ENCODE measurements around the gene ERC2.
A peak's percentile ranks its signal among the peaks of the same experiment; 100 is the strongest.

The ERC2 gene

DNA sequence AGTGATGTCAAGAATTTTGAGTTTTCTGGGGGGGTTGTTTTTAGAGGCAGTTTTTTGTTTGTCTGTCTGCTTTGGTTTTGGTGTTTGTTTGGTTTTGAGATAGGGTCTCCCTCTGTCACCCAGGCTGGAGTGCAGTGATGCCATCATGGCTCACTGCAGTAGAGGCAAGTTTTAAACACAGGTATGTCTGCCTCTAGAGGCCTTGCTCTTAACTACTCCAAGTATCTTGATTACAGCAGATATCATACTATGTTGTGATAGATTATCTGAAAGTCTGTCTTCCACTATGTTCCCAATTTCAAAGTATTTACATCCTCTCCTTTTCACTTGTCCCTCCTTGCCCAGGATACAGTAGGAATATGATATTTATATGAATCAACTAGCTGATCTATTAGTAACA, 57.7 kb downstream of the ERC2 start:
- DNase-seq: no peak
- Mint-ChIP-seq H3K27ac (no peak overlapping the region), H3K9me3 (no peaks in the 10 kb centered on the region), H3K27me3 (peaks cover 19% of the 10 kb centered on the region), H3K36me3 (ENCODE audit: low read depth) (no peaks in the 10 kb centered on the region), H3K4me1 (ENCODE audit: low read depth) (no peaks in the 10 kb centered on the region), H3K4me3 (no peak overlapping the region)

DNA sequence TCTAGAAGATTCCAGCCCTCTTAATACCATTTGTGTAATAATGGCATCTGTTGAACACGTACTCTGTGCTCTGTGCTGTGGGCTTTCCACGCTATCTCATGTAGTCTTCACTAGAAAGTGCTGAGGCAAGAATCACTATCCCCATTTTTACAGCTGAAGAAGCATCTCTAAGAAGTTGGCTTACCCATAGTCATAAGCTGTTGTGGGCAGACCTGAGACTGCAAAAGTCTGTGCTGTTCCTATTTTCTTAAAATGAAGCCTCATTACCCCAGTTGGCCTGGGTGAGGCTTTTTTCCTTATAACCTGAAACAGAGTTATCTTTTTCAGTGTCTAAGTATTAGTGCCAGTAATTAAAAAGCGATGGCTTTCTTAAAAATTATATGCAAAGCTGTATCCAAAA, 58.5 kb downstream of the ERC2 start:
- H3K4me1 Mint-ChIP-seq (ENCODE audit: low read depth): no peaks in the 10 kb centered on the region
- no peak overlapping the region for H3K4me3 Mint-ChIP-seq
- H3K9me3 Mint-ChIP-seq: no peaks in the 10 kb centered on the region
- DNase-seq: no peak
- H3K36me3 Mint-ChIP-seq (ENCODE audit: low read depth): no peaks in the 10 kb centered on the region
- H3K27me3 Mint-ChIP-seq: peaks cover 20% of the 10 kb centered on the region
- no peak overlapping the region for H3K27ac Mint-ChIP-seq

DNA sequence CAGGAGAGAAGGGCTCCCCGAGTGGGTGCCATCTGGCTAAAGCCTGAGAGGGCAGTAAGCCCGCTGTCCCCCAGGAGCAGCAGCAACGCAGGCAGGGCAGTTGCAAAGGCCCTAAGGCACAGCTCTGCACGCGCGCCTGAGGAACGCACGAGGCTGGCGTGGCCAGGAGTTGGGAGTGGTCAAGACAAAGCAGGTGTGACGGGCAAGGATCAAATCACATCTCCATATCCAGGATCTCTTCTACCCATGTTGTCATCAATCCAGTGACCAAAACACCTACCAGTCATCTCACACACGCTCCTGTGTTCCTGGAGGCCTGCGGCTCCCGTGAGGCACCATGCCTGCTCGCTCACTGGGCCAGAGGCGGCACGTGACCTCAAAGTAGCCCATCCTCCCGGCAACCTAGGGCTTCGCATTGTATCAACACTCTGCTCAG, 59.5 kb downstream of the ERC2 start:
- no peak overlapping the region for H3K4me3 Mint-ChIP-seq
- no peaks in the 10 kb centered on the region for H3K36me3 Mint-ChIP-seq (ENCODE audit: low read depth)
- no peaks in the 10 kb centered on the region for H3K4me1 Mint-ChIP-seq (ENCODE audit: low read depth)
- DNase-seq: no peak
- H3K27ac Mint-ChIP-seq: no peak overlapping the region
- H3K9me3 Mint-ChIP-seq: no peaks in the 10 kb centered on the region
- peaks cover 19% of the 10 kb centered on the region for H3K27me3 Mint-ChIP-seq

DNA sequence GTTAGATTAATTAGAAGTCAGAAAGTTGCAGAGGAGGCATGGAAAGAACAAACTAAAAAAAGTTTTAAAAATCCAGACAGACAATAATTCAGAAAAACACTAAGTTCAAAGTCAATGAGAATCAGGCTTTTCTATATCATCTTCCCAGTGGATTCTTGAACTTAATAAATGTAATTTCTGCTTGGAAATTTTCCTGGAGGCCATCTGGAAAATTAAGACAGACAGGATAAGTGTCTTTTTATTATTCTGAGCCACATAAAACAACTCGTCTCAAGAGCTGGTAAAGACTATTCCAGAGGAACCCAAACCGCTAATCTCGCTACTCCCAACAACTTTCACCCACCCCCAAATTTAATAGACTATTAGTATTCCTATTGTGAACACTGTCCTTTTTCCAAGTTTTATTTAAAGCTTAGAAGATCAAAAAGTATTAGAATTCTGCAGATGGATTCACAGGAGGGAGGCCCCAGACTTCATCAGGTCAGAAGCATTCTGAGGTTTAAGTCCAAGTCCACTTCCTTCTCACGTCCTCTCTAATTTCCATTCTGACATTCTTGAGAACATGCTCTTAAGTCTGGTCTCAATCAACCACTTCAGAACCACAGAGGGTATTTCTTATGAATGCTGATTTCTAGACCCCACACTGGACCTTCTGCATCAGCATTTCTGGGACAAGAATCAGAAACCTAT, 61.3 kb downstream of the ERC2 start:
- Mint-ChIP-seq H3K27me3 (peaks cover 19% of the 10 kb centered on the region), H3K9me3 (no peaks in the 10 kb centered on the region), H3K36me3 (ENCODE audit: low read depth) (no peaks in the 10 kb centered on the region), H3K27ac (no peak overlapping the region), H3K4me3 (no peak overlapping the region), H3K4me1 (ENCODE audit: low read depth) (no peaks in the 10 kb centered on the region)
- DNase-seq: no peak

DNA sequence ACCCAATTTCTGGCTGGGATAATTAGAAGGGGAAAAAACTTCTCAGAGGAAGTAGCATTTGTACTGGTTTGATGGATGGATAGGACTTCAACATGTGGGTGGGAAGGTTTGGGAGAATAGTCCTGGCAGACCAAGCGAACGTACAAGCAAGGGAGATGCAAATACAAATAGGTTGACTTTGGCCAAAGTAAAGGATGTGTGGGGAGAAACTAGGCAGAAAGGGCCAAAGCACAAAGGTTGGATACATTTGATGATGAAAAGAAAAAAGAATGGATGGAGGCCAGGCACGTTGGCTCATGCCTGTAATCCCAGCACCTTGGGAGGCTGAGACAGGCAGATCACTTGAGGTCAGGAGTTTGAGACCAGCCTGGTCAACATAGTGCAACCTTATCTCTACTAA, 63.4 kb downstream of the ERC2 start:
- DNase-seq: no peak
- Mint-ChIP-seq H3K4me3 (no peak overlapping the region), H3K27me3 (peaks cover 23% of the 10 kb centered on the region)

DNA sequence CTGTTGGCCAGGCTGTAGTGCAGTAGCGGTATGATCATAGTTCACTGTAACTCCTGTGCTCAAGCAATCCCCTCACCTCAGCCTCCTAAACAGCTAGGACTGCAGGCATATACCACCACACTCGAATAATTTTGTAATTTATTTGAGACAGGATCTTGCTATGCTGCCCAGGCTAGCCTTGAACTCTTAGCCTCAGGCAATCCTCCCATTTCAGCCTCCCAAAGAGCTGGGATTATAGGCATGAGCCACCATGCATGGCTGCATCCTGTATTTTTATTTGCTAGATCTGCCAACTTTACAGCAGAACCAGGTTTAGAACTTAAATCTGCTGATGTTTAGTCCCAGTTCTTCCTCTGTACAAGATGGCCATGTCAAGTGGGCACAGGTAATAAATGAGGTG, 69.6 kb downstream of the ERC2 start:
- Mint-ChIP-seq H3K27me3 (peaks cover 33% of the 10 kb centered on the region), H3K9me3 (peaks cover 2% of the 10 kb centered on the region), H3K4me3 (no peak overlapping the region), H3K4me1 (ENCODE audit: low read depth) (no peaks in the 10 kb centered on the region), H3K27ac (no peak overlapping the region), H3K36me3 (ENCODE audit: low read depth) (no peaks in the 10 kb centered on the region)
- DNase-seq: no peak

More for the DNA sequence above, 63.4 kb downstream of the ERC2 start:
- Mint-ChIP-seq H3K36me3 (ENCODE audit: low read depth) (no peaks in the 10 kb centered on the region), H3K4me1 (ENCODE audit: low read depth) (no peaks in the 10 kb centered on the region), H3K27ac (no peak overlapping the region), H3K9me3 (no peaks in the 10 kb centered on the region)

DNA sequence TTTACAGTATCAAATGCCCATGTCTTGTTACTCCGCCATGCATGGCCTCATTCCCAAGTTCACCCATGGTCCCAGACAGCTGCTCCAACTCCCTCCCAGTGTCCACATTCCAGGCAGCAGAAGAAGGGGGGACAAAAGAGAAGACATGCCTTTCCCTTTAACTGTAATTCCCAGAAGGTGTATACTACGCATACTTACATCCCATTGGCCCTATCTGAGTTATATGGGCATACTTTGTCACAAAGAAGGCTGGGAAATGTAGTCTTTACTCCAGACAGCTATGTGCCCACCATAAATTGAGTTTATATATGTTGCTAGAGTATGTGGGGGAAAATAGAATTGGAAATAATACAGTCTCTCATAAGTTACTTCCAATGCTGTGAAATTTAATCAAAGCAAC, 70.5 kb downstream of the ERC2 start:
- no peak overlapping the region for H3K27ac Mint-ChIP-seq
- no peak for DNase-seq
- no peaks in the 10 kb centered on the region for H3K36me3 Mint-ChIP-seq (ENCODE audit: low read depth)
- no peak overlapping the region for H3K4me3 Mint-ChIP-seq
- H3K27me3 Mint-ChIP-seq: peaks cover 41% of the 10 kb centered on the region
- peaks cover 2% of the 10 kb centered on the region for H3K4me1 Mint-ChIP-seq (ENCODE audit: low read depth)
- peaks cover 2% of the 10 kb centered on the region for H3K9me3 Mint-ChIP-seq

DNA sequence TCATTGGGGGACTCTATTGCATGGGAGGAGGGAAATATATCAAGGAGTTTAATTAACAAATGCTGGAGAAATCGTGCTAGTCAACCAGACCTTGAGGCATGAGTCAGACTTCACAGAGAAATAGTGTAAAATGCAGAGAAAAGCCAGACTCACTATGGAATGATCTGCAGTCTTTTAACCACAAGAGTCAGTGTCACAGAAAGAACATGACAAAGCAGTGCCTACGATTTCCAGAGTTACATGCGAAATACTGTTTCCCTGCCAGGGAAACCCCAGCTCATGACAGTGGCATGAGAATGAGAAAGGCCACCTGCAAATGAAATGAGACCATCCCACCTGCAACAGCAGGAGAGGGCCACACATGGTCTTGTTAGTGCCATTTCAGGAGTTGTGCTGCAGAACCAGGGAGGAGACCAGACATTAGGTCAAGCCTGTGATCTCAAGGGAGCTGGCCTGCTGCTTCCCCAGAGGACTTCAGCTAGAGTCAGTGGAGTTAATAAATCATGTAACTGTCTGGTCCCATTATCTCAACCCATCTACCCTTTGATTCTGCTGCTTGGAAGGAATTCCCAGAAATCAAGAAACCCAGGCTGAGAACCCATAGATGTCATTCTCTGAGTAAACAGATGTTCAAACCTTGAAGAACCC, 79.0 kb downstream of the ERC2 start:
- Mint-ChIP-seq H3K27ac (peak overlapping the region; percentile 86), H3K27me3 (peaks cover 33% of the 10 kb centered on the region), H3K4me1 (ENCODE audit: low read depth) (peaks cover 32% of the 10 kb centered on the region), H3K36me3 (ENCODE audit: low read depth) (no peaks in the 10 kb centered on the region), H3K9me3 (no peaks in the 10 kb centered on the region), H3K4me3 (no peak overlapping the region)
- no peak for DNase-seq

DNA sequence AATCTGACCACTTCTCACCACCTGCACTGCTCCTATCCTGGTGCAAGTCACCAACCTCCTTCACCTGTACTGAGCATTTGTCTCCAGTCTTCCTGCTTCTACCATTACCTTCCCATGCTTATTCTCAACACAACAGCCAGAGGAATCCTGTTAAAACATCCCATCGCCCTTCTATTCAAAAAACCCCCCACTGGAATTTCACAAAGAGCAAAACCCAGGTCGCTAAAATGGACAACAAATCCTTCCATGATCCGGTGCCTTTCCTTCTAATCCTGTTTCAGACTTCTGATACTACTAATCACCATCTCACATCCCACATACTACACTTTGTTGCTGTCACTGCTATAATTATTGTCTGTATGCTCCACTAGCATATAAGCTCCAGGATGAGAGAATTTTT, 85.2 kb downstream of the ERC2 start:
- Mint-ChIP-seq H3K27ac (no peak overlapping the region), H3K4me3 (no peak overlapping the region), H3K4me1 (ENCODE audit: low read depth) (no peaks in the 10 kb centered on the region), H3K27me3 (peaks cover 25% of the 10 kb centered on the region), H3K36me3 (ENCODE audit: low read depth) (no peaks in the 10 kb centered on the region), H3K9me3 (no peaks in the 10 kb centered on the region)
- no peak for DNase-seq

DNA sequence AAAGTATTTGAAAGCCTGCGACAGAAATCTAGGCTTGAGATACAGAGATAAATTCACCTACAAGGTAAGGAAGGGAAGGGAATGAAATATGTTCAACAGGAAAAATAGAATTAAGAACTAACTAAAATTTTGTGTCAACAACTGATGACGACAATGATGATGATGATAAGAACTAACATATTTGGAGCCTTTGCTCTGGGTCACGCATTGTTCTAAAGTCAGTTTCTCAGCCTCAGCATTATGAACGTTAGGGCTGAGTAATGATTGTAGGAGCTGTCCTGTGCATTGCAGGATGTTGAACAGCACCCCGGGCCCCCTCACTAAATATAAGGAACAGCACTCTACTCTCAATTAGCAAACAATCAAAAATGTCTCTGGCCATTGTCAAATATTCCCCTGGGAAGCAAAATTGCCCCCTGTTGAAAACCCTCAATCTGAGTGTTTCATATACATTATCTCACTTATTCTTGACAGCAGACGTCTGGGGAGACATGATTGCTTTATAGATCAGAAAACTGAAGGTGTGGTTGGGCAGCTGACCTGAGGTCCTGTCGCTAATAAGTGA, 88.5 kb downstream of the ERC2 start:
- no peak overlapping the region for H3K4me3 Mint-ChIP-seq
- no peak for DNase-seq
- H3K9me3 Mint-ChIP-seq: peaks cover 7% of the 10 kb centered on the region
- H3K27me3 Mint-ChIP-seq: peaks cover 11% of the 10 kb centered on the region
- no peak overlapping the region for H3K27ac Mint-ChIP-seq
- H3K36me3 Mint-ChIP-seq (ENCODE audit: low read depth): no peaks in the 10 kb centered on the region
- H3K4me1 Mint-ChIP-seq (ENCODE audit: low read depth): no peaks in the 10 kb centered on the region

DNA sequence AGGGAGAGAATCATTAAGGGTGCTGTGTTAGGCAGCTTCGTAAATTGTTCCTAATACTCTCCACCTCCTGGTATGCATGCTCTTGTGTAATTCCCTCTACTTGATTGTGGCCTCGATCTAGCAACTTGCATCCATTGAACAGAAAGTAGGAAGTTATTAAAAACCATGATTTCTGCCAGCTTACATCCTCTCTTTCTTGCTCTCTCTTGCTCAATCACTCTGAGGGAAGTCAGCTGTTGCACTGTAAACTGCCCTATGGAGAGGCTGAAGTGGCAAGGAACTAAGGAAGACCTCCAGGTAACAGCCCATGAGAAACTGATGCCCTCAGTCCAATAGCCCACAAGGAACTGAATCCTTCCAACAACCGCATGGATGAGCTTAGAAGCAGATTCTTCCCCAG, 92.6 kb downstream of the ERC2 start:
- peaks cover 13% of the 10 kb centered on the region for H3K27me3 Mint-ChIP-seq
- no peak for DNase-seq
- H3K4me1 Mint-ChIP-seq (ENCODE audit: low read depth): no peaks in the 10 kb centered on the region
- H3K9me3 Mint-ChIP-seq: peaks cover 7% of the 10 kb centered on the region
- no peak overlapping the region for H3K4me3 Mint-ChIP-seq
- H3K27ac Mint-ChIP-seq: no peak overlapping the region
- H3K36me3 Mint-ChIP-seq (ENCODE audit: low read depth): no peaks in the 10 kb centered on the region

DNA sequence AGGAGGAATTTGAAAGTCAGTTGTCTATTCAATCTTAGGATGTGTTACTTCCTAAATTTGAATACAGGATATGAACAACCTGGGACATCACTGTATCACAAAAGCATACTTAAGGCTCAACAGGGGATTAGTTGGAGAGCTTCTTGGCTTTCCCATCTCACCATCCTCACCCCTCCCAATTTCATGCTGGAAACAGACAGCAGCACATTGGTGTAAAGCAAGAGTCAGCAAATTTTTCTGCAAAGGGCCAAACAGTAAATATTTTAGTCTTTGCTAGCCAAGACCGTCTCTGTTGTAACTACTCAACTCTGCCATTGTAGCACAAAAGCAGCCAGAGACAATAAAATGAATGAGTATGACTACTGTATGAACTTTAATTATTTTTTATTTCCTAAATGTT, 94.9 kb downstream of the ERC2 start:
- Mint-ChIP-seq H3K27me3 (peaks cover 8% of the 10 kb centered on the region), H3K4me1 (ENCODE audit: low read depth) (no peaks in the 10 kb centered on the region), H3K27ac (no peak overlapping the region), H3K4me3 (no peak overlapping the region), H3K9me3 (peaks cover 7% of the 10 kb centered on the region), H3K36me3 (ENCODE audit: low read depth) (no peaks in the 10 kb centered on the region)
- DNase-seq: no peak

DNA sequence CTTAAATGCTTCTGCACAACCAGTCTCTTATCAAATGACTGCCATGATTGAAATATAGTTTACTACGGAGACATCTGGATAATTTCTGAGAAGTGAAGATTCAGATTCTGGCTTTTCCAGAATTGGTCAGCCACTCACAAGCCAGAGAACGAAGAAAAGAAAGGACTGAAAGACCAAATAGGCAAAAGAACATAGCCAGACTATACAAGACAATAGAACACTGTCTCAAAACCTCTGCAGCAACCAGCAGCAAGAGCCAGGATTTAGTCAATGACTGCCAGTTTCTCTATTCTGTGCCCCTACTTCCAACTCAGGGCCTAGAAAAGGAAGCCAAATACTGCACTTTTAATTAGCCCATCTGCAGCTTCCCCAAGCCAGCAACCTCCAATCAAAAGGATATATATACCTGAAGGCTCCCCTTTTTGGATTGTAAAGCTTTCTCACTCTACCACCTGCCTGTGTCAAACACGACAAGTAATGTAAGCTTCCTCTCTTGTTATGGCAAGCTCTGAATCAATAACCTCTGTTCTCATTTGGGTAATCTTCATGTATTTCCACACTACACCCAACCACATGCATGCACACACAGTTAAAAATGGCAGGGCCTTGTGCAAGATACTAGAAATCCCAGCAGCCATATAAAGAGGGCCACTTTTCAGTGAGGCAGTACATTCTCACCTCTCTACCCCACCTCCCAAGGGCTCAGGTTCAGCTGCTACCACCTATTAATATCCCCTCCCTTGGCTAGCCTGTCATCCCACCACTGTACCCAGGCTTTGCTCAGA, 97.1 kb downstream of the ERC2 start:
- no peaks in the 10 kb centered on the region for H3K4me1 Mint-ChIP-seq (ENCODE audit: low read depth)
- H3K9me3 Mint-ChIP-seq: no peaks in the 10 kb centered on the region
- no peaks in the 10 kb centered on the region for H3K36me3 Mint-ChIP-seq (ENCODE audit: low read depth)
- DNase-seq: no peak
- peaks cover 8% of the 10 kb centered on the region for H3K27me3 Mint-ChIP-seq
- H3K4me3 Mint-ChIP-seq: no peak overlapping the region
- H3K27ac Mint-ChIP-seq: no peak overlapping the region

DNA sequence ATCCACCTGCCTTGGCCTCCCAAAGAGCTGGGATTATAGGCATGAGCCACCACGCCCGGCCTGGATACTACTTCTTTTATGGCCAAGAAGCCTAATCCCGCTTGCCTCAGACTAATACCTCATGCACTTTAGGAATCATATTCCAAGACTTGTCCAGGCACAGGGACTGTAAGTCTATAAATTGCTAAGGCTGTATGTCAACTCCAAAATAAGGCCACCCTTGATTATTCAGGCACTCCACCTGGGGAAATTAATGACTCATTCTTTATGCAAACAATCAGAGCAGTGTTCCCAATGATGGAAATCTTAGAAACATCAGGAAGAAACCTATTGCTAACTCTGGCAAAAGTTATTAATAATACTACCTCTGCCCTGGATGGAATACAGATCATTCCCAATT, 98.4 kb downstream of the ERC2 start:
- Mint-ChIP-seq H3K27ac (no peak overlapping the region), H3K36me3 (ENCODE audit: low read depth) (no peaks in the 10 kb centered on the region), H3K27me3 (peaks cover 8% of the 10 kb centered on the region), H3K4me3 (no peak overlapping the region), H3K4me1 (ENCODE audit: low read depth) (no peaks in the 10 kb centered on the region), H3K9me3 (no peaks in the 10 kb centered on the region)
- DNase-seq: no peak

DNA sequence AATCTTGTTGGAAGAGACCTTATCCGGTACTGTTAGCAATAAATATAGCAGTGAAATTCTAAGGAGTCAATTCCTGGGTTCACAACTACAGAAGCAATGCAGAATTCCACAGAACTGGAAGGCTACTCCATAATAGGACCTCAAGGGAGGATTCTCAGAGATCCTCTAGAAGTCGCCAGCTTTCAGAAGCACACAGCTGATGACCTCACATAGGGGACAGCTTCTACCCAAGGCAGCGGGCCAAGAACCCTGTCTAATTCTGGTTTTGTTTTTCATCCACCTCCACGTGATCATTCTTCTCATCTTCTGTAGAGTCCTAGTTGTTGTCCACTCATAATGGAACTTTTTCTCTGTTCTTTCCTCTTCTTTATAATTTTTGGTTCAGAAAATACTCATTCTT, 99.4 kb downstream of the ERC2 start:
- peaks cover 8% of the 10 kb centered on the region for H3K27me3 Mint-ChIP-seq
- DNase-seq: no peak
- H3K27ac Mint-ChIP-seq: no peak overlapping the region
- H3K36me3 Mint-ChIP-seq (ENCODE audit: low read depth): no peaks in the 10 kb centered on the region
- H3K4me3 Mint-ChIP-seq: no peak overlapping the region
- no peaks in the 10 kb centered on the region for H3K4me1 Mint-ChIP-seq (ENCODE audit: low read depth)
- H3K9me3 Mint-ChIP-seq: no peaks in the 10 kb centered on the region

Measured in activated T-cell treated with anti-CD3 and anti-CD28 coated beads, Interleukin-2, amount 50 U/mL, for 24 hours (primary cell).